GM10847 (cell line): ENCODE data around the gene MRAS.

Experiments
- POLR2A ChIP-seq: IDR thresholded peaks from 2 replicates; pipeline ENCODE4 v1.6.1; 2011; ENCODE audit not compliant: insufficient read length; ENCODE audit errors: extremely low read depth

Gene MRAS

GRCh38 chr3:138371070-138371965 lies 22.9 kb downstream of the MRAS start:
- no peak for TF ChIP-seq POLR2A

DNA sequence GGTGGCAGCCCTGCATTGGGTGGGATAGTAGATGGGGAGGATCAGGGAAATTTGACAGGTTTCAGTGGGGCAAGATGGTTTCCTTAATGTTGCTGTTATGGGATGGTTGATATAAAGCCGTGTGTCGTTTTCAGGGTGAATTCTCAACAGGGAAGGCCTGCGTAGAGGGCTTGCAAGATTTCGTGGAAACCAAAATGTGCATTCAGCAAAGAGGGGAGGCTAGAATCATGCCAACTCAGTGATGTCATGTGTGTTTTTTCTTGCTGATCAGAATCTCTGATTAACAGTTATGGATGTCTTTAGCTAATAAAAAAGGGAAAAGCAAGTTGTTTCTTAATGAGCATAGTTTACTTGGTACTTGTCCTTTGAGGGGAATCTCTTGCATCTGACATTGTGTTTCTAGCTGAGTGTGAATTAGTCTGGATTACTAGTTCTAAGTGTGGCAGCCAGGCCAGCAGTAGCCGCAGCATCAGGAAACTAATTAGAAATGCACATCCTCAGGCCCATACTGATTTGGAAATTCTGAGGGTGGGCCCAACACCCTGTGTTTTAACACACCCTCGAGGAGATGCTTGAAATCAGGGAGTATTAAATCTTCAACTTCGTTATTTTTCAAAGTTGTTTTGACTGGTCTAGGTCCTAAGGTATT lies 24.8 kb downstream of the MRAS start:
- TF ChIP-seq POLR2A: no peak

DNA sequence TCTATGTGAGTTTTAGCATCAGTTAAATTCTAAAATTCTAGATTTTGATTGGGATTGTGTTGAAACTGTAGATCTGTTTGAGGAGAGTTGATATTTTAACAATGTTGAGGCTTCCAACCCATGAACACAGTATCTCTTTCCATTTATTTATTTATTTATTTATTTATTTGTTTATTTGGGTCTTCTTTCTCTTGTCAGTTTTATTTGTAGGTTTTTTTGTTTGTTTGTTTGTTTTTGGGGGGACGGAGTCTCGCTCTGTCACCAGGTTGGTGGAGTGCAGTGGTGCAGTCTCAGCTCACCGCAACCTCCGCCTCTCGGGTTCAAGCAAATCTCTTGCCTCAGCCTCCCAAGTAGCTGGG lies 25.3 kb downstream of the MRAS start:
- TF ChIP-seq POLR2A: no peak

DNA sequence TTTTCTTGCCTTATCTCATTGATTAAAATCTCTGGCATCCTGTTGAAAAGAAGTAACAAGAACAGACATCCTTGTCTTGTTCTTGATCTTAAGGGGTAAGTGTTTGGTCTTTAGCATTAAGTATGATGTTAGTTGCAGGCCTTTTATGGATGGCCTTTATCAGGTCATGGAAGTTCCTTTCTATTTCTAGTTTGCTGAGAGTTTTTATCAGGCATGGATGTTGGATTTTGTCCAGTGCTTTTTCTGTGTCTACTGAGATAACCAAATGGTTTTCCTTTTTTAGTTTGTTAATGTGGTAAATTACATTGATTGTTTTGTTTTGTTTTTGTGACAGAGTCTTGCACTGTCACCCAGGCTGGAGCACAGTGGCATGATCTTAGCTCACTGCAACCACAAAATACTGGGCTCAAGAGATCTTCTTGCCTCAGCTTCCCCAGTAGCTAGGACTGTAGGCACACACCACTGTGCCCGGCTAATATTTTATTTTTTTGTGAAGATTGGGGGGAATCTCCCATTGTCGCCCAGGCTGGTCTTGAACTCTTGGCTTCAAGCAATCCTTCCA lies 26.3 kb downstream of the MRAS start:
- TF ChIP-seq POLR2A: no peak

GRCh38 chr3:138375447-138375846 lies 27.1 kb downstream of the MRAS start:
- no peak for TF ChIP-seq POLR2A

- no peak for TF ChIP-seq POLR2A
Measured at GRCh38 chr3:138376663-138377062, 28.3 kb downstream of the MRAS start.

DNA sequence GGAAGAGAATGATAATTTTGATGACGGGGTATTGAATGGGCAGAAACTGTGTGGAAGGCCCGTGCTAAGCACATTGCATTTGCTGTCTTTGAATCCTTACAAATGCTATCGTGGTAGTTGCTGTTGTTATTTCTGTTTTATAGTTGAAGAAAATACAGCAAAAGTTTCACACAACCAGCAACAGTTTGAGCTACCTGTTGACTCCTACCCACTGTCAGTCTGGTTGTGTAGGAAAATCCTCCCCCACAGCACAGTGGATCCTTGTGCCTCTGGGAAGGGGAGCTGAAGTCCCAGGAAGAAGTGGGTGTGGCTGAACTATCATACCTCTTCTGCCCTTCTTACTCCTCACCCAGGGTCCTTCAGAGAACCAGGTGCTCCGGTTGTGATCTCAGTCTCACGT lies 29.4 kb downstream of the MRAS start:
- TF ChIP-seq POLR2A: no peak

DNA sequence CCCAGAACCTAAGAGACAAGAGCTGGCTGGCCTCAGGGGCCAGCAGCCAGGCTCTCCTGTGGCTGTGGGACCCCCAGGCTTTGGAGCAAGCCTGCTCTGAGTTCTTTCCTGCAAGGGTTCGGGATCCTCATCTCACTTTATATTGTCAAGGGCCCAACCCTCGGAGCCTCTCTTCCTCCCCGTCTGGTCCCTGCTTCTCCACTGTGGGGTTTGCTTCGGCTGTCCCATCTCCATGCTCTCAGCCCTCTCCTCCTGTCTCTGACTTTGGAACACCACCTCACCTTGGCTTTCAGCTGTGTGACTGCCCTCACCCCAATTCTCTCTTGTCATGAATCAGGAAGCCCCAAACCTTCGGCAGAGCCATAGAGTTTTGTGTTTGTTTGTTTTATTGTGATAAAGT lies 30.0 kb downstream of the MRAS start:
- no peak for TF ChIP-seq POLR2A

DNA sequence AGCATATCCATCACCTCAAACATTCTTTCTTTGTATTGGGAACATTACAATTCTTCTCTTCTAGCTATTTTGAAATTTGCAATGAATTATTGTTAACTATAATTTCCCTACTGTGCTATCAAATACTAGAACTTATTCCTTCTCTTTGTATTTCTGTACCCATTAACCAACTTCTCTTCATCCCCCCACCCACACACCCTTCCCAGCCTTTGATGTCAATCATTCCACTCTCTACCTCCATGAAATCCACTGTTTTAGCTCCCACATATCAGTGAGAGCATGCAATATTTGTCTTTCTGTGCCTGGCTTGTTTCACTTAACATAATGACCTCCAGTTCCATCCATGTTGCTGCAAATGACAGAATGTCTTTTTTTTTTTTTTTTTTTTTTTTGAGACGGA lies 30.6 kb downstream of the MRAS start:
- no peak for TF ChIP-seq POLR2A

DNA sequence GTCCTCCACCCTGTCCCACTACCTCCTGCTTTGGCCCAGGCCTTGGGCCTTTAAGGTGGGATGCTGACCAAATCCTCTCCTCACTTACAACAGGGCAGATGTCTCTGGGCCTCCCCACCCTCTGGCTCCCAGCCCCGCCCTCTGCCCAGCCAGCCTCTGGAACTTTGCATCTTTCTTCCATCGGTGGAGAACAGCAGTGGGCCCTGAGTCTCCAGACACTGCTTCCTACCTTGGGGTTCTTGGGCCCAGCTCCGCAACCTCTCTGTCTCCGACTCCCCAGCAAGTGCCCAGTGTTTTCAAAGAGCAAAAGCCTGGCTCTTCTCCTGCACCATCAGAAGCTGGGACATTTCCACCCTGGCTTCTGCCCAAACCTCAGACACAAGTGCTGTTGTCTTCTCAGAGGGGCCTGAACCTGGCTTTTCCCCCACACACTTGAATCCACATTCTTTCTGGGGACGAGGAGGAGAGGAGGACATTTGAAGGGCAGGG lies 33.1 kb downstream of the MRAS start:
- no peak for TF ChIP-seq POLR2A

GRCh38 chr3:138381950-138382715 lies 33.8 kb downstream of the MRAS start:
- TF ChIP-seq POLR2A: no peak

- TF ChIP-seq POLR2A: no peak
Measured at GRCh38 chr3:138383715-138384465, 35.5 kb downstream of the MRAS start.

DNA sequence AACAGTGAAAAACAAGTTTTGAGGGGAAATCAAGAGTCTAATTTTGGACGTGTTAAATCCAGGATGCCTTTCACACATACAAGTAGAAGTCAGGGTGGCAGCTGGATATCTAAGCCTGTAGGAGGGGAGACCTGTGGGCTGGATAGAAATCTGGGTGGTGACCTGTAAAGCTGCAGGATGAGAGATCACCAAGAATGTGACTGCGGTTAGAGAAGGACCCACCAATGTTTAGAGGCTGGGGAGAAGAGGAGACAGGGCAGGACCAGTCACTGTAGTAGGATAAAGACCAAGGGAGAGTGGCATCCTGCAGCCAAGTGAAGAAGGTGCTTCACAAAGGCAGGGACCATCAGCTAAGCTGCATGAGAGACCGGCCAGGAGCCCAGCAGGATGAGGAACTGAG lies 36.2 kb downstream of the MRAS start:
- no peak for TF ChIP-seq POLR2A

DNA sequence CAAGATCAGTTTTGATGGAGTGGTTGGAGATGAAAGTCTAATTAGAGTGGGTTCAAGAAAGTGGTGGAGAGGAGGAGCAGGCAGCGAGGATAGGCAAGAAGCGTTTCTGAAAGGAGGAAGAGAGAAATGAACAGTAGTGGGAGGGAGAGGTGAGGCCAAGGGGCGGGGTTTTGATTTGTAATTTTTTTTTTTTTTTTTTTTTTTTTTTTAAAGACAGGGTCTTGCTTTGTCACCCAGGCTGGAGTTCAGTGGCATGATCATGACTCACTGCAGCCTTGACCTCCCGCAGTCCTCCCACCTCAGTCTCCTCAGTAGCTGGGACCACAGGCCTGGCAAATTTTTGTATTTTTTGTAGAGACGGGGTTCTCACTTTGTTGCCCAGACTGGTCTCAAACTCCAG lies 36.6 kb downstream of the MRAS start:
- no peak for TF ChIP-seq POLR2A

DNA sequence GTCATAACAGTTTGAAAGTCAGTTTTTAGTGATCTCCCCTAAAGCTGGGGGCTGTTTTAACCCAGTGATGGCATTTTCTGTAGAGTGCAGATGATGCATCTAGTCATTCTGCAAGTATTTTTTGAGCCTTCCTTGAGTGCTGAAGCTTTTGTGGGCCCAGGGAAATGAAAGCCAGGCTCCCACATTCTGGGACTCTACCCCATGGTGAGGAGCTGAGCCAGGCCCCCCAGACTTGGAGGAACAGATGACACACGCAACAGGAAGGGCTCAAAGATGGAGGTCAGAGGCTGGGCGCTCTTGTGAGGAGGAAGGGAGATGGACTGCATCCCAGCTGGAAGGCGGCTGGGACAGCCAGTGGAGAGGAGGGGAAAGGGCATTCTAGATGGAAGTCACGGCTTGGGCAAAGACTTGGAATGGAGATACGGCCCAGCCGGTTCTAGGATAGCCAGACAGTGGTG lies 40.8 kb downstream of the MRAS start:
- no peak for TF ChIP-seq POLR2A
